Naive B cell (primary cell): Measurements from ENCODE around the gene ARHGAP25. TPM values are rescaled to one million over a fixed set of nuclear protein-coding genes. Genes with fewer than 3 reads are reported as not detected.

Experiments used
- ATAC-seq, 2 donors: fragments of 150-1000 bp; cut with Tn5 transposase; 2 replicates each; pipeline ENCODE4 v1.10.0; 2021; ENCODE audit warnings: low read depth in 2 of 2, mild to moderate bottlenecking in 2 of 2, moderate library complexity in 2 of 2
- DNase-seq: peaks from one replicate; pipeline ENCODE4 v3.0.0; 2022
- H3K27ac Mint-ChIP-seq, 6 donors: one replicate each; pipeline ENCODE4 v1.8.0; 2020 to 2022; ENCODE audit warnings: mild to moderate bottlenecking in 6 of 6, mixed read lengths in 6 of 6, moderate library complexity in 5 of 6, inconsistent platforms in 2 of 6
- H3K27me3 Mint-ChIP-seq, 3 donors: one replicate each; pipeline ENCODE4 v1.8.0; 2021 to 2022; ENCODE audit warnings: mixed read lengths in 3 of 3, mild to moderate bottlenecking in 1 of 3
- H3K36me3 Mint-ChIP-seq, 2 donors: one replicate each; pipeline ENCODE4 v1.8.0; 2020 to 2022; ENCODE audit warnings: mixed read lengths in 2 of 2, inconsistent platforms in 1 of 2, mild to moderate bottlenecking in 1 of 2
- H3K4me1 Mint-ChIP-seq, 3 donors: one replicate each; pipeline ENCODE4 v1.8.0; 2020 to 2022; ENCODE audit warnings: mixed read lengths in 3 of 3, inconsistent platforms in 1 of 3, mild to moderate bottlenecking in 1 of 3, moderate library complexity in 1 of 3
- H3K4me3 Mint-ChIP-seq, 8 donors: one replicate each; pipeline ENCODE4 v1.8.0; 2020 to 2022; ENCODE audit warnings: mild to moderate bottlenecking in 8 of 8, mixed read lengths in 8 of 8, moderate library complexity in 8 of 8, inconsistent platforms in 2 of 8
- H3K9me3 Mint-ChIP-seq, 7 donors: one replicate each; pipeline ENCODE4 v1.8.0; 2020 to 2022; ENCODE audit warnings: mixed read lengths in 7 of 7, mild to moderate bottlenecking in 5 of 7, inconsistent platforms in 2 of 7, moderate library complexity in 1 of 7
- polyA plus RNA-seq, 6 donors: library from polyadenylated mRNA; unstranded; fragments of 300-500 nt; fragmentation: Illumina TruSeq; gene quantifications; one replicate each; pipeline ENCODE4 v1.2.3, GENCODE V29; 2021; ENCODE audit warnings: low read depth in 6 of 6

Gene ARHGAP25
- polyA plus RNA-seq, 6 donors from 2014 or later: 45.1 to 164 (median 107) TPM

- H3K9me3 Mint-ChIP-seq: no peaks in the 10 kb centered on the region
- peaks cover 12 to 19% (median 14%) of the 10 kb centered on the region in 3 donors for H3K4me1 Mint-ChIP-seq
Measured at GRCh38 chr2:68861330-68861729, 126.7 kb downstream of the ARHGAP25 start.

GRCh38 chr2:68862889-68863288, 128.3 kb downstream of the ARHGAP25 start:
- Mint-ChIP-seq H3K36me3 (no peaks in the 10 kb centered on the region), H3K9me3 (no peaks in the 10 kb centered on the region), H3K27me3 (no peaks in the 10 kb centered on the region), H3K4me1 (peaks cover 7 to 13% (median 8%) of the 10 kb centered on the region in 3 donors), H3K27ac (no peak overlapping the region), H3K4me3 (no peak overlapping the region)
- DNase-seq (no peak), ATAC-seq (no peak)

More at GRCh38 chr2:68861330-68861729, 126.7 kb downstream of the ARHGAP25 start:
- Mint-ChIP-seq H3K4me3 (no peak overlapping the region), H3K27ac (peak overlapping the region in 1 of 6 donors; percentile 29), H3K27me3 (no peaks in the 10 kb centered on the region), H3K36me3 (no peaks in the 10 kb centered on the region)
- DNase-seq (no peak), ATAC-seq (no peak)

GRCh38 chr2:68863996-68864395, 129.4 kb downstream of the ARHGAP25 start:
- Mint-ChIP-seq H3K4me3 (no peak overlapping the region), H3K9me3 (peaks cover 0 to 2% (median 0%) of the 10 kb centered on the region in 7 donors), H3K27me3 (no peaks in the 10 kb centered on the region), H3K4me1 (peaks cover 0 to 4% (median 0%) of the 10 kb centered on the region in 3 donors), H3K27ac (no peak overlapping the region), H3K36me3 (no peaks in the 10 kb centered on the region)
- DNase-seq (no peak), ATAC-seq (no peak)

GRCh38 chr2:68865108-68865507, 130.5 kb downstream of the ARHGAP25 start:
- Mint-ChIP-seq H3K36me3 (no peaks in the 10 kb centered on the region), H3K9me3 (peaks cover 0 to 2% (median 0%) of the 10 kb centered on the region in 7 donors)
- no peak for ATAC-seq

GRCh38 chr2:68870215-68870614, 135.6 kb downstream of the ARHGAP25 start:
- Mint-ChIP-seq H3K36me3 (no peaks in the 10 kb centered on the region), H3K9me3 (peaks cover 0 to 2% (median 0%) of the 10 kb centered on the region in 7 donors), H3K27ac (no peak overlapping the region), H3K4me3 (no peak overlapping the region), H3K27me3 (no peaks in the 10 kb centered on the region), H3K4me1 (no peaks in the 10 kb centered on the region)
- no peak for ATAC-seq
- DNase-seq: no peak

More at GRCh38 chr2:68865108-68865507, 130.5 kb downstream of the ARHGAP25 start:
- Mint-ChIP-seq H3K27me3 (no peaks in the 10 kb centered on the region), H3K4me1 (peaks cover 0 to 4% (median 0%) of the 10 kb centered on the region in 3 donors), H3K27ac (no peak overlapping the region), H3K4me3 (no peak overlapping the region)
- no peak for DNase-seq

- no peaks in the 10 kb centered on the region for H3K36me3 Mint-ChIP-seq
- peak within 1 kb of the TSS in 1 of 8 donors; percentile 2 for H3K4me3 Mint-ChIP-seq
- DNase-seq: no peak
- H3K27ac Mint-ChIP-seq: no peak within 1 kb of the TSS
- ATAC-seq: no peak
- H3K9me3 Mint-ChIP-seq: peaks cover 0 to 2% (median 0%) of the 10 kb centered on the region in 7 donors
- H3K27me3 Mint-ChIP-seq: no peaks in the 10 kb centered on the region
- H3K4me1 Mint-ChIP-seq: no peaks in the 10 kb centered on the region
Measured at GRCh38 chr2:68871159-68871764, 136.7 kb downstream of the ARHGAP25 start, which contains the start of gene BMP10. TSS of gene BMP10 (minus strand) at chr2:68871397. CDS start at chr2:68871358, 39 bp downstream.

Other genes starting within 250 kb of the ARHGAP25 start
- gene PROKR1, start 91.2 kb upstream of the ARHGAP25 start, polyA plus RNA-seq: not detected
- not detected for gene BMP10, start 136.6 kb downstream of the ARHGAP25 start, polyA plus RNA-seq
- not detected for gene GKN2, start 218.1 kb downstream of the ARHGAP25 start, polyA plus RNA-seq
- gene GKN1, start 239.8 kb downstream of the ARHGAP25 start, polyA plus RNA-seq: not detected